Measurements from ENCODE around the gene SLC22A7. TPM values are rescaled to one million over a fixed set of nuclear protein-coding genes. Genes with fewer than 3 reads are reported as not detected.

SLC22A7 gene, protein sequence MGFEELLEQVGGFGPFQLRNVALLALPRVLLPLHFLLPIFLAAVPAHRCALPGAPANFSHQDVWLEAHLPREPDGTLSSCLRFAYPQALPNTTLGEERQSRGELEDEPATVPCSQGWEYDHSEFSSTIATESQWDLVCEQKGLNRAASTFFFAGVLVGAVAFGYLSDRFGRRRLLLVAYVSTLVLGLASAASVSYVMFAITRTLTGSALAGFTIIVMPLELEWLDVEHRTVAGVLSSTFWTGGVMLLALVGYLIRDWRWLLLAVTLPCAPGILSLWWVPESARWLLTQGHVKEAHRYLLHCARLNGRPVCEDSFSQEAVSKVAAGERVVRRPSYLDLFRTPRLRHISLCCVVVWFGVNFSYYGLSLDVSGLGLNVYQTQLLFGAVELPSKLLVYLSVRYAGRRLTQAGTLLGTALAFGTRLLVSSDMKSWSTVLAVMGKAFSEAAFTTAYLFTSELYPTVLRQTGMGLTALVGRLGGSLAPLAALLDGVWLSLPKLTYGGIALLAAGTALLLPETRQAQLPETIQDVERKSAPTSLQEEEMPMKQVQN
- total RNA-seq = not detected in 2 replicates

GRCh38 chr6:43297644-43298564, at the start of gene SLC22A7:
Gene SLC22A7, plus strand, starts transcription at chr6:43298260. Its CDS starts 99 bp downstream, at chr6:43298359.

GRCh38 chr6:43308101-43308989, 10.3 kb downstream of the SLC22A7 start, which contains the start of gene CRIP3:
Gene CRIP3, minus strand, starts transcription at chr6:43308826. Its CDS starts 34 bp downstream, at chr6:43308792.

Other genes starting within 250 kb of the SLC22A7 start
- 11.2 and 20.9 TPM in 2 replicates for gene CUL7, start 244.4 kb upstream of the SLC22A7 start, total RNA-seq
- 42.7 and 67.2 TPM in 2 replicates for gene MRPL2, start 238.8 kb upstream of the SLC22A7 start, total RNA-seq
- 11.6 and 14.6 TPM in 2 replicates for gene KLC4, start 238.6 kb upstream of the SLC22A7 start, total RNA-seq
- 118 and 123 TPM in 2 replicates for gene PTK7, start 221.9 kb upstream of the SLC22A7 start, total RNA-seq
- 21.0 and 31.2 TPM in 2 replicates for gene SRF, start 127.0 kb upstream of the SLC22A7 start, total RNA-seq
- gene CUL9, start 116.1 kb upstream of the SLC22A7 start, total RNA-seq = 27.9 and 50.4 TPM in 2 replicates
- gene DNPH1, start 68.8 kb upstream of the SLC22A7 start, total RNA-seq = 222 and 226 TPM in 2 replicates
- 0.04 TPM in 1 of 2 replicates, not detected in the other for gene TTBK1, start 54.8 kb upstream of the SLC22A7 start, total RNA-seq
- gene CRIP3, start 10.6 kb downstream of the SLC22A7 start, total RNA-seq = not detected in 2 replicates
- gene ZNF318, start 71.4 kb downstream of the SLC22A7 start, total RNA-seq = 7.3 and 7.7 TPM in 2 replicates
- gene ABCC10, start 129.3 kb downstream of the SLC22A7 start, total RNA-seq = 18.0 and 19.7 TPM in 2 replicates
- gene DLK2, start 157.3 kb downstream of the SLC22A7 start, total RNA-seq = 36.1 and 47.8 TPM in 2 replicates
- 21.9 and 29.0 TPM in 2 replicates for gene TJAP1, start 179.3 kb downstream of the SLC22A7 start, total RNA-seq
- 0.16 and 0.27 TPM in 2 replicates for gene LRRC73, start 212.1 kb downstream of the SLC22A7 start, total RNA-seq
- 81.4 and 82.4 TPM in 2 replicates for gene YIPF3, start 218.7 kb downstream of the SLC22A7 start, total RNA-seq
- gene POLR1C, start 218.8 kb downstream of the SLC22A7 start, total RNA-seq = 31.3 and 46.5 TPM in 2 replicates

Data from hair follicular keratinocyte (primary cell).